GM12873 (cell line): ENCODE data around the gene KDM4B.

Experiments used
- CTCF ChIP-seq: IDR thresholded peaks from 2 replicates; pipeline ENCODE4 v1.5.1; 2012; ENCODE audit warnings: low read depth, mild to moderate bottlenecking, moderate library complexity, low read length, control low read depth; ENCODE audit not compliant: insufficient read depth; ENCODE audit errors: missing control alignments

The KDM4B gene

GRCh38 chr19:4965061-4965460 is 3.9 kb upstream of the KDM4B start:
- no peak for TF ChIP-seq CTCF

- no peak for TF ChIP-seq CTCF
Measured at GRCh38 chr19:4966591-4966990, 2.3 kb upstream of the KDM4B start.

DNA sequence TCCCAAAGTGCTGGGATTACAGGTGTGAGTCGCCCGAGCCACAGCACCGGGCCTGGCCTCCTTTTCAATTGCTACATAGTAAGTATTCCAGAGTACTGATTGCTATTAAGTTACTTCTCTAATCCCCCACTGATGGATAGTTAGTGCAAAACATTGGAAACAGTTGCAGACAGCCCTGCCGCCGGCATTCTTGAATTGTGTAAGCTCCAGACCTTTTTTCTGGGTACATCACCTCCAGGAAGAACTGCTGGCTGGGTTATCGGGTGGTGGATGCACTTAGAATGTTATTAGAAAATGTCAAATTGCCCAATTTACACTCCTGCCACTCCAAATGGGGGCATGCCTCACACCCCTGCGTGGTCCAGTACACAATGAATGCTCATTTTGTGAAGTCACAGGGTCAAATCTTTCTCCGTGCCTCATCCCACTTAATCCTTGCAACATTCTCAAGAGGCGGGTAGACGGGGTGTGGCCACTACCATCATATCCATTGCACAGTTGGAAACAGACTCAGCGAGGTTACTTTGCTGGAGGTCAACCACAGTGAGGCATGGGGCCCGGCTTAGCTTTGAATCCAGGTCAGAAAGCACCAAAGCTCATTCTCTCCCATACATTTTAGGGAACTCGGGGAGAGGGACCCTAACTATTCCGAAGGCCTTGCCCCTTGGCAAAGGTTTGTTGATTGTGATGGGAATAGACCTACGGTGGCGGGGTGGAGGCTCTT is 1.0 kb upstream of the KDM4B start:
- TF ChIP-seq CTCF, result no peak

- TF ChIP-seq CTCF, result no peak
Measured at GRCh38 chr19:4969292-4969771, 419 bp downstream of the KDM4B start.

DNA sequence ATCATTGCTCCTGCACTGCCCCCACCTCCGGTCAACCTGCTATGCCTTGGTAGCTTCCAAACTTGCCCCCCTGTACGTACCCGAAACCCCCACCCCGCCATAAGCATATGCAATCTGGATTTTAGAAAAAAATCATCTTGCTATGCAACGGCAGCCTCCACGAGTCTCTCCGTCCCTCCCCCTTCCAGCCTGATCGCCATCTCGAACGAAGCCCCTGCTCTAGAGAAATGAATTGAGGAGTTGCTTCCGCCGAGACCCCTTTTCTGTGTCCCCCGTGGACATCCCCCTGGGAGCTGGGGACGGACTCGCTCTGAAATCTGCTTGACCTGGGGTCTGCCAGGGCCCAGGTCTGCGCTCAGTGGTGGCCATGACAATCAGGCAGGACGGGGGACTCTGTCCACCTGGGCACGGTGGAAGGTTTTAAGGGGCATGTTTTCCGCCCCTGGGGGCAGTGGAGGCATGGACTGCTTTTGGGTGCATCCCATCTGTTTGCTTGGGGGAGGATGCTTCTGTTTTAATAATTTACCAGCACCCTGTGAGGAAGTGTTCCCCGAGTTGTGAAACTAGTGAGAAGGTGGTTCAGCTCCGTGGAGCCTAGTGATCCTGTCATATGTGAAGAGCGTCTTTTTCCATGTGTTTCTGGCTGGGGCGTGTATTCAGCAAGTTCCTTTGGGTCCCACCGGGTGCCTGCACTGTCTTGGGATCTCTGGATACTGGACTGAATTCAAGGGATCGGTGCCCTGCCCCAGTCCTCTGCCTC is 1.0 kb downstream of the KDM4B start:
- peak; percentile 4 for TF ChIP-seq CTCF

GRCh38 chr19:4970558-4971423 is 1.9 kb downstream of the KDM4B start:
- no peak for TF ChIP-seq CTCF

DNA sequence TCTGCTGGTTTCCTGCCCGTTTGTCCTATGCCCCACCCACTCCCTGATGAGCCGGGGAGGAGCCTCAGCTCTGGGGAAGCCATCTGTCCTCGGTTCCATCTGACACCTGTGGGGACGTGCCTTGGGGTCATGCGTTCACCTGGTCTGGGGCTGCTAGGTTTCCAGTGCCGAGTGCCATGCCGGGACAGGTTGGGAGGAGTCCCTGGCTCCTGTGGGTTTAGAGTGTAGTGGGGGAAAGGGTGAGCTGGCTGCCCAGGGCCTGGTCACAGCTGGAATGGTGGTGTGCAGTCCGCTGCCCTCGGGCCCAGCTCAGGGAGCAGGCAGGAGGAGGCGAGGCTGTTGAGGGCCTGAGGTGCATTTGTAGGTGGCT is 2.5 kb downstream of the KDM4B start:
- no peak for TF ChIP-seq CTCF
